ENCODE data around the gene APBA2. TPM values are rescaled to one million over a fixed set of nuclear protein-coding genes. Genes with fewer than 3 reads are reported as not detected.

Gene APBA2
- total and polyA plus RNA-seq, 3 donors from 2014 or later, result 18.5 to 37.7 (median 29.5) TPM

DNA sequence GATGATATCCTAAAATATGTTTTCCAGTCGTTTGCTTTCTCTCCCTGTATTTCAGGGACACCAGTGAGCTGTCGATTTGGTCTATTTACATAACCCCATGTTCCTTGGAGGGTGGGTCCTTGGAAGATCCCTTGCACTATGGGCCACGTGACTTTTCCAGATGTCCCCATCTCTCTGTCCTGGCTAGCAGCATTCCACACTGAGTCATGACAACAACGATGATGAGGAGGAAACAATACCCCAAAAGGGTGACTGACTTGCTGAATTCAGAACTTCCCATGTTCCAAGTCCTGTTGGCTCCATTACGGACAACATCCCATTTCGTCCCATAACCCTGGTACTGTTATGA is 249.5 kb downstream of the APBA2 start:
- Histone ChIP-seq H3K27me3 (no peaks in the 10 kb centered on the region), H3K4me1 (peaks cover 4% of the 10 kb centered on the region), H3K4me3 (no peak overlapping the region), H3K9me3 (no peaks in the 10 kb centered on the region), H3K36me3 (ENCODE audit: low read depth, missing control alignments) (no peaks in the 10 kb centered on the region), H3K27ac (no peak overlapping the region)
- no peak for DNase-seq
- intact Hi-C loops (cut with DNase I; ENCODE audit: low total_unique reads), result no loop called here
- no peak for TF ChIP-seq CTCF (IDR thresholded peaks at IDR 0.05)
- TF ChIP-seq POLR2A (IDR thresholded peaks at IDR 0.05), result no peak
- 61 to 79% methylated on average over 6 of the region's 6 CpGs for WGBS, 2 donors

- TF ChIP-seq POLR2A (IDR thresholded peaks at IDR 0.05) (no peak), CTCF (IDR thresholded peaks at IDR 0.05) (no peak)
- H3K27ac ChIP-seq, result no peak overlapping the region
- H3K9me3 ChIP-seq, result no peaks in the 10 kb centered on the region
- no peak for DNase-seq
- 92 to 95% methylated on average over 21 to 30 of the region's 31 CpGs for WGBS, 2 donors
- no peaks in the 10 kb centered on the region for H3K36me3 ChIP-seq (ENCODE audit: low read depth, missing control alignments)
- peaks cover 4% of the 10 kb centered on the region for H3K4me1 ChIP-seq
- intact Hi-C loops (cut with DNase I; ENCODE audit: low total_unique reads), result no loop called here
- H3K27me3 ChIP-seq, result no peaks in the 10 kb centered on the region
- no peak overlapping the region for H3K4me3 ChIP-seq
These were observed 250.2 kb downstream of the APBA2 start for GRCh38 chr15:29135702-29136646.

DNA sequence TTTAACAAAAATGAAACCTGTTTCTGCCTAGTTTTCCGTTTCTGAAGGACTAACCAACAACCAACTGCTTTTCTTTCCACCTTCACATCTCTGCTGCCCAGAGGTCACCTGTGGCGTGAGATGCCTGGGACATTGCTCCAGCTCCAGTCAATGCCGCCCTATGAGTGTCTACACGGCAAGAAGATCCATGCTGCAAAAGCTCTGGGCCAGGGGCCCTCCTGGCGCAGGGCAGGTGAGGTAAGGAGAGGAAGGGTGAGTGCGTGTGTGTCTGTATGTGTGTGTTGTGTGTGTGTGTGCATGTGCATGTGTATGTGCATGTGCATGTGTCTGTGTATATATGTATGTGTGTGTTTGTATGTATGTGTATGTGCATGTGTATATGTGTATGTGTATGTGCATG is 252.5 kb downstream of the APBA2 start:
- H3K4me3 ChIP-seq, result no peak overlapping the region
- no peaks in the 10 kb centered on the region for H3K9me3 ChIP-seq
- intact Hi-C loops (cut with DNase I; ENCODE audit: low total_unique reads), result no loop called here
- no peak overlapping the region for H3K27ac ChIP-seq
- no peaks in the 10 kb centered on the region for H3K36me3 ChIP-seq (ENCODE audit: low read depth, missing control alignments)
- no peaks in the 10 kb centered on the region for H3K27me3 ChIP-seq
- WGBS, 2 donors, result 92 to 93% methylated on average over 6 of the region's 6 CpGs
- peaks cover 4% of the 10 kb centered on the region for H3K4me1 ChIP-seq
- no peak for TF ChIP-seq CTCF (IDR thresholded peaks at IDR 0.05)
- no peak for TF ChIP-seq POLR2A (IDR thresholded peaks at IDR 0.05)
- DNase-seq, result no peak

DNA sequence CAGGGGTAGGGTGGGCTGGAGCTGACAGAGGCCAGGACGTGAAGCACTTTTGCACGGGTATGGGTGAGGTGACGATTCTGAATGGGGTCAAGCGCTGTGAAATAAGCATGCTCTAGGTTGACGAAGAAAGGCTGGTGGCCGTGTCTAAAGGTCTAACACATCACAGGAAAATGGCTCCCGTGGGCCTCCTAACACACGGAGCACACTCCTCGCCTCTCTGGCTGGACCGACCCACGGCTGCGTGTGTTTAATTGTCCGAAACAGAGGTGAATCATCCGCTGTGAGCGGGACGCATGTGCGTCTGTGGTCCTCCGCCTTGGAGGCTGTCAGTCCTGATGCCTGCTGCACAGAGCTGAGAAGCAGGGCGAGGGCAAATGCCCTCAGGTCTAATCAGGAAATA is 253.3 kb downstream of the APBA2 start:
- Histone ChIP-seq H3K9me3 (no peaks in the 10 kb centered on the region), H3K4me3 (no peak overlapping the region), H3K36me3 (ENCODE audit: low read depth, missing control alignments) (no peaks in the 10 kb centered on the region), H3K27ac (no peak overlapping the region), H3K27me3 (no peaks in the 10 kb centered on the region), H3K4me1 (peaks cover 4% of the 10 kb centered on the region)
- WGBS, 2 donors, result 75 to 86% methylated on average over 19 of the region's 19 CpGs
- intact Hi-C loops (cut with DNase I; ENCODE audit: low total_unique reads), result no loop called here
- TF ChIP-seq POLR2A (IDR thresholded peaks at IDR 0.05) (no peak), CTCF (IDR thresholded peaks at IDR 0.05) (no peak)
- no peak for DNase-seq
